B cell (primary cell): ENCODE measurements around the gene CELSR3. TPM values are rescaled to one million over a fixed set of nuclear protein-coding genes. Genes with fewer than 3 reads are reported as not detected.
A peak's percentile ranks its signal among the peaks of the same experiment; 100 is the strongest.

Experiments
- ATAC-seq: fragments of 200-7000 bp; cut with Tn5 transposase; one replicate; pipeline ENCODE4 v1.10.0; 2021; ENCODE audit warnings: low read depth, mild to moderate bottlenecking, moderate number of reproducible peaks, moderate library complexity
- CTCF ChIA-PET: fragments of 350-600 bp; sonication (Branson Sonifier 250); formaldehyde crosslinking; loops from one replicate; lab custom pipeline; 2021; ENCODE audit warnings: antibody characterized with exemption, inconsistent platforms; lab: Charles Lee
- POLR2A ChIA-PET: fragments of 350-600 bp; sonication (Branson Sonifier 250); formaldehyde crosslinking; loops from one replicate; lab custom pipeline; 2021; ENCODE audit warnings: antibody characterized with exemption; lab: Charles Lee
- DNase-seq: peaks from one replicate; pipeline ENCODE4 v3.0.0; 2013
- H2AFZ ChIP-seq: 2 replicates; pipeline ENCODE4 v1.6.1; 2012; ENCODE audit warnings: mild to moderate bottlenecking, low read depth, low read length; ENCODE audit not compliant: insufficient read depth, poor library complexity, severe bottlenecking
- H3K27ac ChIP-seq, 2 donors: 1 replicate in 1 of 2; 2 replicates in 1 of 2; pipeline ENCODE4 v1.5.1; 2012 to 2013; ENCODE audit warnings: low read length in 2 of 2, mild to moderate bottlenecking in 2 of 2, moderate library complexity in 1 of 2
- H3K27me3 ChIP-seq, 4 experiments: fragments of 200-600 bp in 1 of 4; sonication (generic) in 1 of 4; replicated peaks in 1 of 4; 1 replicate in 2 of 4; 2 replicates in 2 of 4; pipeline versions ENCODE4 v1.6.1 to v1.7.0; 2013 to 2016; ENCODE audit warnings: low read length in 3 of 4, mild to moderate bottlenecking in 2 of 4, mixed read lengths in 1 of 4, moderate library complexity in 1 of 4; ENCODE audit not compliant: insufficient read depth in 4 of 4, control insufficient read depth in 3 of 4; ENCODE audit errors: control extremely low read depth in 1 of 4
- H3K36me3 ChIP-seq, 2 experiments: replicated peaks in 1 of 2; 1 replicate in 1 of 2; 2 replicates in 1 of 2; pipeline versions ENCODE4 v1.6.1 to v1.7.1; 2013; ENCODE audit warnings: low read length in 1 of 2; ENCODE audit not compliant: insufficient read depth in 2 of 2, control insufficient read depth in 1 of 2; ENCODE audit errors: control extremely low read depth in 1 of 2, extremely low read depth in 1 of 2
- H3K4me1 ChIP-seq, 2 donors: fragments of 200-600 bp in 1 of 2; sonication (generic) in 1 of 2; 1 replicate in 1 of 2; 2 replicates in 1 of 2; pipeline versions ENCODE4 v1.5.1 to v1.6.1; 2013 to 2017; ENCODE audit warnings: low read length in 2 of 2; ENCODE audit not compliant: control insufficient read depth in 2 of 2, insufficient read depth in 2 of 2
- H3K4me2 ChIP-seq: replicated peaks from 2 replicates; pipeline ENCODE3; 2012; ENCODE audit warnings: mild to moderate bottlenecking, low read depth, low read length; ENCODE audit not compliant: poor library complexity, severe bottlenecking
- H3K4me3 ChIP-seq, 5 experiments: fragments of 200-600 bp in 1 of 5; sonication (generic) in 1 of 5; 1 replicate in 3 of 5; 2 replicates in 2 of 5; pipeline versions ENCODE4 v1.5.1 to v1.7.0; 2011 to 2016; ENCODE audit warnings: low read length in 4 of 5, mild to moderate bottlenecking in 4 of 5, low read depth in 2 of 5, control low read depth in 1 of 5, moderate library complexity in 1 of 5; ENCODE audit not compliant: insufficient read depth in 1 of 5; ENCODE audit errors: control extremely low read depth in 1 of 5, extremely low read depth in 1 of 5
- H3K79me2 ChIP-seq: fragments of 200-600 bp; sonication (generic); one replicate; pipeline ENCODE4 v1.6.0; 2016; ENCODE audit warnings: low read length; ENCODE audit not compliant: control insufficient read depth, insufficient read depth
- H3K9ac ChIP-seq: fragments of 200-600 bp; sonication (generic); 2 replicates; pipeline ENCODE4 v1.6.1; 2017; ENCODE audit warnings: mild to moderate bottlenecking, low read length, moderate library complexity
- H3K9me3 ChIP-seq, 3 donors: one replicate each; pipeline versions ENCODE4 v1.6.1 to v1.7.1; 2013; ENCODE audit warnings: low read length in 2 of 3; ENCODE audit not compliant: control insufficient read depth in 2 of 3, insufficient read depth in 1 of 3; ENCODE audit errors: control extremely low read depth in 1 of 3
- H4K20me1 ChIP-seq: 2 replicates; pipeline ENCODE4 v1.6.0; 2012; ENCODE audit warnings: mild to moderate bottlenecking, low read length; ENCODE audit not compliant: insufficient read depth, control insufficient read depth, poor library complexity, severe bottlenecking
- H3K27ac Mint-ChIP-seq: one replicate; pipeline ENCODE4 v1.8.0; 2021; ENCODE audit warnings: mixed read lengths
- H3K27me3 Mint-ChIP-seq: one replicate; pipeline ENCODE4 v1.8.0; 2021; ENCODE audit warnings: mixed read lengths
- H3K4me1 Mint-ChIP-seq: one replicate; pipeline ENCODE4 v1.8.0; 2021; ENCODE audit warnings: mixed read lengths
- H3K4me3 Mint-ChIP-seq: one replicate; pipeline ENCODE4 v1.8.0; 2021; ENCODE audit warnings: mixed read lengths
- H3K9me3 Mint-ChIP-seq: one replicate; pipeline ENCODE4 v1.8.0; 2022; ENCODE audit warnings: mixed read lengths; ENCODE audit not compliant: insufficient read depth
- CTCF ChIP-seq: fragments of 200-600 bp; IDR thresholded peaks from one replicate; pipeline ENCODE4 v1.8.0; 2022; ENCODE audit warnings: antibody characterized with exemption, mild to moderate bottlenecking
- EZH2 ChIP-seq: IDR thresholded peaks from 2 replicates; pipeline ENCODE4 v1.6.1; 2012; ENCODE audit warnings: borderline replicate concordance, low read depth, mild to moderate bottlenecking, moderate library complexity, low read length; ENCODE audit not compliant: insufficient read depth, poor library complexity, severe bottlenecking
- WGBS: methylation state at CpG from one replicate; pipeline ENCODE4 v1.1.5; 2013; ENCODE audit warnings: missing lambda C conversion rate; ENCODE audit not compliant: insufficient coverage; 5-methylcytosine and 5-hydroxymethylcytosine counted together
- intact Hi-C: fragments of 100-400 bp; cut with micrococcal nuclease; formaldehyde crosslinking; loops from one replicate; pipeline ENCODE4 v1.10.0; 2022
- polyA plus RNA-seq: library from polyadenylated mRNA; depleted of rRNA; stranded (reverse); fragments of >200 nt; gene quantifications from 2 replicates; pipeline ENCODE4 v1.2.3, GENCODE V29; 2012
- total RNA-seq, 2 donors: library from RNA; stranded (reverse); fragments of 120-200 nt in 1 of 2; gene quantifications; 1 replicate in 1 of 2; 2 replicates in 1 of 2; pipeline versions ENCODE4 v1.2.3 to v1.2.4, GENCODE V29; 2013 to 2022

Gene CELSR3
- total and polyA plus RNA-seq, 2 donors (not counting 1 experiment from before 2014, with no cell fraction given) = 2.4 to 2.5 TPM

- Histone ChIP-seq H3K4me3 (no peak overlapping the region), H3K36me3 (no peaks in the 10 kb centered on the region), H3K27me3 (peaks cover 0 to 10% (median 0%) of the 10 kb centered on the region in 4 experiments), H3K4me2 (no peak overlapping the region), H3K4me1 (peaks cover 11 to 17% of the 10 kb centered on the region in 2 donors), H3K9ac (no peak overlapping the region), H2AFZ (no peak overlapping the region), H4K20me1 (no peaks in the 10 kb centered on the region), H3K79me2 (no peaks in the 10 kb centered on the region), H3K9me3 (no peaks in the 10 kb centered on the region), H3K27ac (no peak overlapping the region)
- H3K27ac Mint-ChIP-seq = no peak overlapping the region
- POLR2A ChIA-PET = no interaction called here
- no peak for DNase-seq
- H3K9me3 Mint-ChIP-seq = no peaks in the 10 kb centered on the region
- TF ChIP-seq CTCF (no peak), EZH2 (no peak)
- 100% methylated on average over 6 of the region's 6 CpGs for WGBS
- H3K27me3 Mint-ChIP-seq = no peaks in the 10 kb centered on the region
- CTCF ChIA-PET = no interaction called here
- ATAC-seq = no peak
- H3K4me3 Mint-ChIP-seq = peak overlapping the region; percentile 89
- intact Hi-C loops = no loop called here
- H3K4me1 Mint-ChIP-seq = peaks cover 13% of the 10 kb centered on the region
Measured at GRCh38 chr3:48637305-48637704, 25.4 kb downstream of the CELSR3 start.

DNA sequence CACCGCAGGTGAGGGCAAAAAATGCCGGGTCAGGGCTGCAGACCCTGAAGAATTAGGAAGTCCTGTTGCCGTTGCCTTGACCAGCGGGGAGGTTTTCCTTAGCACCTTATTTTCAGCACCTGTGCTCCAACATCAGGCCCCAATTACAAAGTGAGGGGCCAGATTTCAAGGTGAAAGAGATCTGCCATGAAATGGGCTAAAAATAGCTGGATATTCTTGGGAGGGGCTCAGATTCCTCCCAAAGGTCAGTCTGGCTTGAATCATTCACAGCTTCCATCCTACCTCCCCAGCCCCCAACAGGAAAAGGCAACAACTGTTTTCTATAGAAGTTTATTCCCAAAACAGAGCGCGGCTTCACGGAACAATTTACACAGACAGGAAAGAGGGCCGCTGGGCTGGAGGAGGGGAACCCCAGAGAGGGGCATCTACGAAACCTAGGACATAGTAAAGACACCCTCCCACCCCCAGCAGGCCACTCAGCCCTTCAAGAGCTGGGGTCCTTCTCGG, 26.5 kb downstream of the CELSR3 start:
- Mint-ChIP-seq H3K4me1 (peaks cover 13% of the 10 kb centered on the region), H3K27ac (no peak overlapping the region), H3K9me3 (no peaks in the 10 kb centered on the region), H3K4me3 (peak overlapping the region; percentile 89), H3K27me3 (no peaks in the 10 kb centered on the region)
- DNase-seq (no peak), ATAC-seq (no peak)
- Histone ChIP-seq H3K9me3 (no peaks in the 10 kb centered on the region), H3K4me1 (peaks cover 11 to 17% of the 10 kb centered on the region in 2 donors), H3K4me2 (peak overlapping the region; percentile 98), H2AFZ (peak overlapping the region; percentile 95), H3K79me2 (no peaks in the 10 kb centered on the region), H3K27ac (no peak overlapping the region), H4K20me1 (no peaks in the 10 kb centered on the region), H3K36me3 (no peaks in the 10 kb centered on the region), H3K4me3 (peak overlapping the region in 4 of 5 experiments; percentile 75 to 84 (median 78)), H3K27me3 (peaks cover 0 to 2% (median 0%) of the 10 kb centered on the region in 4 experiments), H3K9ac (peak overlapping the region; percentile 80)
- TF ChIP-seq EZH2 (no peak), CTCF (no peak)
- ChIA-PET POLR2A (interaction anchor here (1.2 kb wide), 1 partner anchor 458 kb away, joined by 3 read pairs; the partner anchor contains the start of gene QRICH1), CTCF (interaction anchor here (0.9 to 1.8 kb wide), 3 partner anchors 20 to 50 kb away, joined by 3 to 7 read pairs (median 5); partner anchors contain the start of genes NCKIPSD and UQCRC1)
- intact Hi-C loops = no loop called here
- 0% methylated on average over 1 of the region's 10 CpGs for WGBS
